ENCODE measurements around the gene CAPZB.
"Not testable (repeated sequence)": the region's sequence is repeated elsewhere in the genome, so short reads cannot be mapped to it uniquely, and the experiment has no call there.

CAPZB gene

GRCh38 chr1:19485362-19486187 lies at the start of gene CAPZB:
Gene CAPZB, minus strand, starts transcription at chr1:19485539. Its CDS starts 101 bp downstream, at chr1:19485438.
- DNase-seq (ENCODE audit: low read depth): peak; percentile 93

DNA sequence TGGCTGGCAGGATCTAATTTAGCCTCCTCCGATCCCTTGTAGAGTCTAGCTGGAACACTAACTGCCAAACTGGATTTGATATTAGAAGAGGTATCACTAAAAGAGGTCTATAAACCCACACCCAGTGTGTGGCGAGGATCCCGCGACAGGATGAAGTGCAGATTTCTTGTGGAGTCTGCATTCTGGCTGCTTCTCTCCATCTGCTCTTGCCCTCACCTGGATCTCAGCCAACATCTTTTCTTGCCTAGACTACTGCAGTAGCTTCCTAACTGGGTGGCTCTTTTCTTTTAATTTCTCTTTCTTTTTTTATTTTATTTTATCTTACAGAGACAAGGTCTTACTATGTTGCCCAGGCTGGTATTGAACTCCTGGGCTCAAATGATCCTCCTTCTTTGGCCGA lies 48.9 kb upstream of the CAPZB start:
- DNase-seq (ENCODE audit: low read depth): no peak

DNA sequence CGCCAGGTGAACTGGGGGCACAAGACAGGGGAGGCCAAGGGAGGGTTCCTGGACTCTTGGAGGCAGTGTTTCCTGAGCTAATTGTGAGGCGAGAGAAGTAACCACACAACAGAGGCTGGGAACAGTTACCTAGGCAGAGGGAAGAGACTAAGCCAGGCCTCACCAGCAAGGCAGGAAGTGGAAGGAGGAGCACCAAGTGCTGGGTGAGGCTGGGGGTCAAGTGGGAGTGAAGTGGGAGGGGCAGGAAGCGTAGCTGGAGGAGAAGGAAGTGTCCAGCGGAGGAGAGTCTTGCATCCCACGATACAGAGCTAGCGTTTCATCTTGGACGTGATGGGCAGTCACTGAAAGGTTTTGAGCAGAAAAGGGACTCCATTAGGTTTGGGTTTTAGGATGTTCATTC lies 48.3 kb upstream of the CAPZB start:
- no peak for DNase-seq (ENCODE audit: low read depth)

- DNase-seq (ENCODE audit: low read depth): no peak
These were observed 47.2 kb upstream of the CAPZB start for GRCh38 chr1:19532519-19532918.

GRCh38 chr1:19529664-19530063 lies 44.3 kb upstream of the CAPZB start:
- no peak for DNase-seq (ENCODE audit: low read depth)

DNA sequence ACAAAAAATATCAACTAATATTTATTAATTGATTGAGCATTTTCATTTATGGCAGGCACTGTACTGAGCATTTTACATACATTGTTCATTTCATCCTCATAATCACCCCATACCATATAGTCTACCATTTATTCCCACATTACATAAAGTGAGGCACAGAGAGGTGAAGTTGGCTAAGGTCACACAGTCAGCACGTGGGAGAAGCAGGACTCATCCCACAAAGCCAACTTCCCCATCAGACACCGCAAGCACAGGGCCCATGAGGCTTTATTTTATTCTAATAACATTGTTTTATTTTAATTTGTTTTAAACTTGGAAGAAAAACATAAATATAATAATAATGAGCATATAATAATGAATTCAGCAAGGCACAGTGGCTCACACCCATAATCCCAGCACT lies 43.1 kb upstream of the CAPZB start:
- DNase-seq (ENCODE audit: low read depth): no peak

GRCh38 chr1:19525607-19526545 lies 40.5 kb upstream of the CAPZB start:
- DNase-seq (ENCODE audit: low read depth): no peak

DNA sequence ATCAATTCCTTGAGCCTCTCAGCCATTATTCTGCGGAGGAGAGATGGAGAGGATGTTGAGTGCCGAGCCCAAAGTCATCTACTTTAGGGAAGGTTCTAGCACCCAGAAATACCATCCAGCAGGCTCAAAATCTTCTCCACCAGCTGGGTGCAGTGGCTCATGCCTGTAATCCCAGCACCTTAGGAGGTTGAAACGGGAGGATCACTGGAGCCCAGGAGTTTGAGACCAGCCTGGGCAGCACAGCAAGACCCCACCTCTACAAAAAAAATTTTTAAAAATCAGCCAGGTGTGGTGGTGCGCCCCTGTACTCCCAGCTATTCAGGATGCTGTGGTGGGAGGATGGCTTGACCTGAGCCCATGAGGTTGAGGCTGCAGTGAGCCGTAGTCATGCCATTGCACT lies 39.5 kb upstream of the CAPZB start:
- no peak for DNase-seq (ENCODE audit: low read depth)

GRCh38 chr1:19522570-19522969 lies 37.2 kb upstream of the CAPZB start:
- not testable (repeated sequence) for DNase-seq (ENCODE audit: low read depth)

DNA sequence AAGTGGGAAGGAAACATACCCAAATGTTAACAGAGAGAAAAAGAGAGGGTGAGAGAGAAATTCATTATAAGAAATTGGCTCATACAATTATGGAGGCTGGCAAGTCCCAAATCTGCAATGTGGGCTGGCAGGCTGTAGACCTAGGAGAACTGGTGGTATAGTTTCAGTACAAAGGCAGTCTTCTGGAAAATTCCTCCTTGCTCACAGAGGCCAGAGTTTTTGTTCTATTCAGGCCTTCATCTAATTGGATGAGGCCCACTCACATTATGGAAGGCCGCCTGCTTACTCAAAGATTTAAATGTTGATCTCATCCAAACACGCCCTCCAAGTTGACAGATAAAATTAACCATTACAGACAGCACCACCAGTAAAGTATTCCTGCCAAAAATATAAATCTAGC lies 36.1 kb upstream of the CAPZB start:
- DNase-seq (ENCODE audit: low read depth): no peak

DNA sequence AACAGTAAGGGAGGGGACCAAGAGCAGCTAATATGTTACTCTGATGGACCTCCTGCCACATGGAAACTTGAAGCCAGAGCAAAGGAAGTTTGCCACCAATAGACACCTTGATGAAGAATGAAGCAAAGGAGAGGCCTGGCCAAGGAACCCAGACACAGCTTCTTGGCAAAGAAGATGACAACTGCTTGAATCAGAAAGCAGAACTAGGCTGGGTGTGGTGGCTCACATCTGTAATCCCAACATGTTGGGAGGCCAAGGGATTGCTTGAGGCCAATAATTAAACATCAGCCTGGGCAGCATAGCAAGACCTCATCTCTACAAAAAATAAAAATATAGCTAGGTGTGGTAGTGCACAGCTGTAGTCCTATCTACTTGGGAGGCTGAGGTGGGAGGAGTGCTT lies 31.7 kb upstream of the CAPZB start:
- no peak for DNase-seq (ENCODE audit: low read depth)

DNA sequence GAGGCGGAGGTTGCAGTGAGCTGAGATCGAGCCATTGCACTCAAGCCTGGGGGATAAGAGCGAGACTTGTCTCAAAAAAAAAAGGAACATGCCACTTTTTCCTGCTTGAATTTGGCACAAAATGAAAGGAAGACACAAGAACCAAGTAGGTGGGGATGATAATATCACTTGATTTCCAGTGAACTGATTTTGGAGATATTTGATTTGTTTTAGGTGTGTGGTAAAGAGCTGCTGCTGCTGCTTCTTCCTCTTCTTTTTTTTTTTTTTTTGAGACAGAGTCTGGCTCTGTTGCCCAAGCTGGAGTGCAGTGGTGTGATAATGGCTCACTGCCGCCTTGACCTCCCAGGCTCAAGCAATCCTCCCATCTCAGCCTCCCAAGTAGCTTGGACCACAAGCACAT lies 29.9 kb upstream of the CAPZB start:
- DNase-seq (ENCODE audit: low read depth): no peak

GRCh38 chr1:19514391-19514831 lies 29.1 kb upstream of the CAPZB start:
- DNase-seq (ENCODE audit: low read depth): no peak

- DNase-seq (ENCODE audit: low read depth): no peak
These were observed 27.2 kb upstream of the CAPZB start for GRCh38 chr1:19512545-19512944.

GRCh38 chr1:19511116-19511515 lies 25.8 kb upstream of the CAPZB start:
- DNase-seq (ENCODE audit: low read depth): no peak

GRCh38 chr1:19509647-19510046 lies 24.3 kb upstream of the CAPZB start:
- not testable (repeated sequence) for DNase-seq (ENCODE audit: low read depth)

GRCh38 chr1:19507516-19507915 lies 22.2 kb upstream of the CAPZB start:
- no peak for DNase-seq (ENCODE audit: low read depth)

DNA sequence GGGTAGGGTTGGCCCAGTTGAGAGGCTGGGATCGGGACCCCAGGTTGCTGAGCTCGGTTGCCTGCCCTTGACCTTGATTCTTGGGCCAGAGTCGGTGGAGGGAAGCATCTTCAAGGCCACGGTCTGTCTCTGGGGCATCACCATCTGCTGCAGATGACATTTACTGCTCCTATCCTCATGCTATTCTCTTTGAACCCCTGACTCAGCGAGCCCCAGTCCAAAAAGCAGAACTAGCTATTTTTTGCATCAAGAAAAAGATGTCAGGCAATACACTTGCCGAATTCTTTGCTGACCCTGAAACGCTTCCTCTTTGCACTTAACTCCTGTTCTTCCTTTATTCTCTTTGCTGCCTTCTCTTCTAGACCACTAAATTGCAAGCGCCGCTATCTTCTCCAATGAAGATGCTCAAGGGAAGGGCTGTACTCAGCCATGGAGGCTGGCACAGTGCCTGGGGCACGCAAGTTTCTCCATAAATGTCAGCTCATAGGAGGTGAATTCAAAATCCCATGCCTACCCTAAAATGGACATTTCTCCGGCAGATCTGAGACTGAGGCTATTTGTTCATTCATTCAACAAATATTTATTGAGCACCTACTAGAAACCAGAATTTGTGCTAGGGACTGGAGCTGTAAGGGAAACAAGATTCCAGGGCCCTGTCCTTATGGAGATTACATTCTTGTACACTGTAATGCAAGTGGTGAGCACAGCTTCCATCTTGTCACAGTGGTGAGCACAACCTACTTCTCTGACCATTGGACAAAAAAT lies 20.5 kb upstream of the CAPZB start:
- no peak for DNase-seq (ENCODE audit: low read depth)

GRCh38 chr1:19504796-19505692 lies 19.7 kb upstream of the CAPZB start:
- DNase-seq (ENCODE audit: low read depth): no peak

DNA sequence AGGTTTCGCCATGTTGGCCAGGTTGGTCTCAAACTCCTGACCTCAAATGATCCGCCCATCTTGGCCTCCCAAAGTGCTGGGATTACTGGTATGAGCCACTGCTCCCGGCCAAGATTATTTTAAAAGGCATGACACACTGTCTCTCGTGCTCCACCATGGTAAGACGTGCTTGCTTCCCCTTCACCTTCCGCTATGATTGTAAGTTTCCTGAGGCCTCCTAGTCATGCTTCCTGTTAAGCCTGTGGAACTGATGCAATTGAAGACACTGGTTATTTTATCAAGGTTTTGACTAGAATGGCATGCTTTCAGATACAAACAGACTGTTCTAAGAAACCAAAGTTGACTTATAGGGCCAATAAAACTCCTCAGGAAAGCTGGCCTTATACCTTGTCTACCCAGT lies 16.9 kb upstream of the CAPZB start:
- DNase-seq (ENCODE audit: low read depth): not testable (repeated sequence)

DNA sequence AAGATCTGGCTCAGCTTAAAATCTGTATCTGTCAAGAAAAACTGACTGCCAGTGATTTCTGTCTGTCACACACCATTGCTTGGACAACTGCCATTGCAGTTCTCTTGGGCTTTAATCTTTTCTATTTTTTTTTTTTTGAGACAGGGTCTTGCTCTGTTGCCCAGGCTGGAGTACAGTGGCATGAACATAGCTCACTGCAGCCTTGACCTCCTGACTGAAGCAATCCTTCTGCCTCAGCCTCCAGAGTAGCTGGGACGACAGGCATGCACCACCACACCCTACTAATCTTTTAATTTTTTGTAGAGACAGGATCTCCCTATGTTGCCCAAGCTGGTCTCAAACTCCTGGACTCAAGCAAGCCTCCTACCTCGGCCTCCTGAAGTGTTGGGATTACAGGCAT lies 14.5 kb upstream of the CAPZB start:
- DNase-seq (ENCODE audit: low read depth): not testable (repeated sequence)
